Measurements from ENCODE around the gene CDH13.

CDH13 gene

DNA sequence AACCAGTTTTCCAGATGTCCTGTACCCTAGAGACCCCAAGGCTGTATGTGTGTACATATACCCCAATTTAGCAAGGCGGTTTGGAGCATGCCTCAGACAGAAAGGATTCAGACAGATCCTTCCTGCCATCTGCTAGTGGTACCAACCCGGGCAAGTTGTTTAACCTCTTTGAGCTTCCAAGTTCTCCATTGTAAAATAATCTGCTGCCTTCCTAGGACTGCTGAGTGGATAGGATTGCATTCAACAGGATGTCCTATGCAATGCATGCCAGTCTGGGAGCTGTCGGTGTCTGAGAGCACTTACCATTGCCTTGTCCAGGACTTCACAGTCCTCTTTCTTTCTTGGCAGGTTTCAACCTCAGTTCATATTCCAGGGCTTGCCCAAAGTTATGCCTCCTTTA is 1.9 kb downstream of the CDH13 start:
- peak; percentile 3; the same call in 1 of the 3 replicates for ATAC-seq
- TF ChIP-seq ZFP30 (CRISPR knock-in tag; IDR thresholded peaks at IDR 0.05) (no peak), TCF4 (CRISPR knock-in tag; IDR thresholded peaks at IDR 0.05; ENCODE audit: borderline replicate concordance) (no peak), OSR1 (CRISPR knock-in tag; IDR thresholded peaks at IDR 0.05) (no peak), ZNF565 (CRISPR knock-in tag; conservative IDR thresholded peaks at IDR 0.05; ENCODE audit: low read depth) (no peak), GLIS3 (CRISPR knock-in tag; IDR thresholded peaks at IDR 0.05) (no peak), PPARA (CRISPR knock-in tag; IDR thresholded peaks at IDR 0.05; ENCODE audit: borderline replicate concordance) (no peak)
- TF ChIP-seq, protein P1, sequence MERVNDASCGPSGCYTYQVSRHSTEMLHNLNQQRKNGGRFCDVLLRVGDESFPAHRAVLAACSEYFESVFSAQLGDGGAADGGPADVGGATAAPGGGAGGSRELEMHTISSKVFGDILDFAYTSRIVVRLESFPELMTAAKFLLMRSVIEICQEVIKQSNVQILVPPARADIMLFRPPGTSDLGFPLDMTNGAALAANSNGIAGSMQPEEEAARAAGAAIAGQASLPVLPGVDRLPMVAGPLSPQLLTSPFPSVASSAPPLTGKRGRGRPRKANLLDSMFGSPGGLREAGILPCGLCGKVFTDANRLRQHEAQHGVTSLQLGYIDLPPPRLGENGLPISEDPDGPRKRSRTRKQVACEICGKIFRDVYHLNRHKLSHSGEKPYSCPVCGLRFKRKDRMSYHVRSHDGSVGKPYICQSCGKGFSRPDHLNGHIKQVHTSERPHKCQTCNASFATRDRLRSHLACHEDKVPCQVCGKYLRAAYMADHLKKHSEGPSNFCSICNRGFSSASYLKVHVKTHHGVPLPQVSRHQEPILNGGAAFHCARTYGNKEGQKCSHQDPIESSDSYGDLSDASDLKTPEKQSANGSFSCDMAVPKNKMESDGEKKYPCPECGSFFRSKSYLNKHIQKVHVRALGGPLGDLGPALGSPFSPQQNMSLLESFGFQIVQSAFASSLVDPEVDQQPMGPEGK (CRISPR knock-in tag; IDR thresholded peaks at IDR 0.05; ENCODE audit: borderline replicate concordance) = no peak
- TF ChIP-seq, protein P2, sequence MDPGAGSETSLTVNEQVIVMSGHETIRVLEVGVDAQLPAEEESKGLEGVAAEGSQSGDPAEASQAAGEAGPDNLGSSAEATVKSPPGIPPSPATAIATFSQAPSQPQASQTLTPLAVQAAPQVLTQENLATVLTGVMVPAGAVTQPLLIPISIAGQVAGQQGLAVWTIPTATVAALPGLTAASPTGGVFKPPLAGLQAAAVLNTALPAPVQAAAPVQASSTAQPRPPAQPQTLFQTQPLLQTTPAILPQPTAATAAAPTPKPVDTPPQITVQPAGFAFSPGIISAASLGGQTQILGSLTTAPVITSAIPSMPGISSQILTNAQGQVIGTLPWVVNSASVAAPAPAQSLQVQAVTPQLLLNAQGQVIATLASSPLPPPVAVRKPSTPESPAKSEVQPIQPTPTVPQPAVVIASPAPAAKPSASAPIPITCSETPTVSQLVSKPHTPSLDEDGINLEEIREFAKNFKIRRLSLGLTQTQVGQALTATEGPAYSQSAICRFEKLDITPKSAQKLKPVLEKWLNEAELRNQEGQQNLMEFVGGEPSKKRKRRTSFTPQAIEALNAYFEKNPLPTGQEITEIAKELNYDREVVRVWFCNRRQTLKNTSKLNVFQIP (CRISPR knock-in tag; IDR thresholded peaks at IDR 0.05; ENCODE audit: borderline replicate concordance, low read depth) = no peak

DNA sequence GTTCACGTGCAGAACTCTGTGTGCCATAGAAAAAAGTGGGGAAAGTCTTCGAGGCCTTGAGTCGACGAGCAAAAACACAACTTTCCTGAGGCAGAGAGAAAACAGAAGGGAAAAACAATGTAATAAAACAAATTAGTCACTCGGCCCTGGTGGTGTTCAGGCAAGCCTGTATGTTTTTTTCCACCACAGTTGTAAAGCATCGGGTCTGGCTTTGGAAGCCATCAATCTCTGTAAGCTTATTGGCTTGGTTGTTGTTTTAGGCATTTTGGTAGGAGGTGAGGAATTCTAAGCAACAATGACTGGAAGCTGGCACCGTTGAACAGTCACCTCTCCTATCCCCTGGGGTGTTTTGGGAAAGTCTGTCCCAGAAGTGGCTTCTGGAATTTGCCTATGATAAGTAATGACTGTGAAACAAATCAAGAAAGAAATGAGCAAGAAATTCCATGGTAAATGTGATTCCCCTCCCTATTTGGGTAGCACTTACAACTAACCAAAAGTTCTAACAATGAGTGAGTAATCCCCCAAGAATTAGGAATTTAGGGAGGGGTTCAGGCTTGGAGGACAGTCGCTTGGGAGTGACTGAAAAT is 2.8 kb downstream of the CDH13 start:
- TF ChIP-seq RARB (CRISPR knock-in tag; IDR thresholded peaks at IDR 0.05) (no peak), TCF4 (CRISPR knock-in tag; IDR thresholded peaks at IDR 0.05; ENCODE audit: borderline replicate concordance) (no peak), ZNF70 (CRISPR knock-in tag; IDR thresholded peaks at IDR 0.05) (no peak), ESRRG (CRISPR knock-in tag; IDR thresholded peaks at IDR 0.05) (no peak), ZC3H10 (CRISPR knock-in tag; IDR thresholded peaks at IDR 0.05) (no peak), TOX (CRISPR knock-in tag; IDR thresholded peaks at IDR 0.05; ENCODE audit: borderline replicate concordance) (no peak)
- TF ChIP-seq, protein P1 (CRISPR knock-in tag; IDR thresholded peaks at IDR 0.05; ENCODE audit: borderline replicate concordance) = no peak
- TF ChIP-seq, protein P3, sequence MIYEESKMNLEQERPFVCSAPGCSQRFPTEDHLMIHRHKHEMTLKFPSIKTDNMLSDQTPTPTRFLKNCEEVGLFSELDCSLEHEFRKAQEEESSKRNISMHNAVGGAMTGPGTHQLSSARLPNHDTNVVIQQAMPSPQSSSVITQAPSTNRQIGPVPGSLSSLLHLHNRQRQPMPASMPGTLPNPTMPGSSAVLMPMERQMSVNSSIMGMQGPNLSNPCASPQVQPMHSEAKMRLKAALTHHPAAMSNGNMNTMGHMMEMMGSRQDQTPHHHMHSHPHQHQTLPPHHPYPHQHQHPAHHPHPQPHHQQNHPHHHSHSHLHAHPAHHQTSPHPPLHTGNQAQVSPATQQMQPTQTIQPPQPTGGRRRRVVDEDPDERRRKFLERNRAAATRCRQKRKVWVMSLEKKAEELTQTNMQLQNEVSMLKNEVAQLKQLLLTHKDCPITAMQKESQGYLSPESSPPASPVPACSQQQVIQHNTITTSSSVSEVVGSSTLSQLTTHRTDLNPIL (CRISPR knock-in tag; IDR thresholded peaks at IDR 0.05; ENCODE audit: low read depth) = no peak
- TF ChIP-seq, protein P4, sequence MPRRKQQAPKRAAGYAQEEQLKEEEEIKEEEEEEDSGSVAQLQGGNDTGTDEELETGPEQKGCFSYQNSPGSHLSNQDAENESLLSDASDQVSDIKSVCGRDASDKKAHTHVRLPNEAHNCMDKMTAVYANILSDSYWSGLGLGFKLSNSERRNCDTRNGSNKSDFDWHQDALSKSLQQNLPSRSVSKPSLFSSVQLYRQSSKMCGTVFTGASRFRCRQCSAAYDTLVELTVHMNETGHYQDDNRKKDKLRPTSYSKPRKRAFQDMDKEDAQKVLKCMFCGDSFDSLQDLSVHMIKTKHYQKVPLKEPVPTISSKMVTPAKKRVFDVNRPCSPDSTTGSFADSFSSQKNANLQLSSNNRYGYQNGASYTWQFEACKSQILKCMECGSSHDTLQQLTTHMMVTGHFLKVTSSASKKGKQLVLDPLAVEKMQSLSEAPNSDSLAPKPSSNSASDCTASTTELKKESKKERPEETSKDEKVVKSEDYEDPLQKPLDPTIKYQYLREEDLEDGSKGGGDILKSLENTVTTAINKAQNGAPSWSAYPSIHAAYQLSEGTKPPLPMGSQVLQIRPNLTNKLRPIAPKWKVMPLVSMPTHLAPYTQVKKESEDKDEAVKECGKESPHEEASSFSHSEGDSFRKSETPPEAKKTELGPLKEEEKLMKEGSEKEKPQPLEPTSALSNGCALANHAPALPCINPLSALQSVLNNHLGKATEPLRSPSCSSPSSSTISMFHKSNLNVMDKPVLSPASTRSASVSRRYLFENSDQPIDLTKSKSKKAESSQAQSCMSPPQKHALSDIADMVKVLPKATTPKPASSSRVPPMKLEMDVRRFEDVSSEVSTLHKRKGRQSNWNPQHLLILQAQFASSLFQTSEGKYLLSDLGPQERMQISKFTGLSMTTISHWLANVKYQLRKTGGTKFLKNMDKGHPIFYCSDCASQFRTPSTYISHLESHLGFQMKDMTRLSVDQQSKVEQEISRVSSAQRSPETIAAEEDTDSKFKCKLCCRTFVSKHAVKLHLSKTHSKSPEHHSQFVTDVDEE (CRISPR knock-in tag; IDR thresholded peaks at IDR 0.05) = no peak
- no peak; the same call in 2 of the 3 replicates for ATAC-seq

DNA sequence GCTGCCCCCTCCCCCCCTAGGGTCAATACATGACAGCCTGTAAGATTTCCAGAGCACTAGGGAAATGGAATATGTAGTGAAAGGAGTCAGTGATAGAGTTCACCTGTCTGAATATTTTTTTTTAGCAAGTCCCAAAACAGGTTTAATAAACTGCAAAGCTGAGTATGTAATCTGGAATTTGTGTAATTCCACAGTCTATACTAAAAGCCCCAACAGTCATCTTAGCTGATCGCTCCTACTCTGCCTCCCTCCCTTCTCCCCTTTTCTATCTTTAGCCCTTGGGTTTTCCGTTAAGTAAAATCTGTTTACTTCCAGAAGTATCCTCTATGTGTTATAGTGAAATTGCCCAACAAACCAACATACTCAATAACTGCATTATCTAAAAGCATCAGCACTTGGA is 3.5 kb downstream of the CDH13 start:
- TF ChIP-seq TCF4 (CRISPR knock-in tag; IDR thresholded peaks at IDR 0.05; ENCODE audit: borderline replicate concordance) (no peak), ZNF565 (CRISPR knock-in tag; conservative IDR thresholded peaks at IDR 0.05; ENCODE audit: low read depth) (no peak), ARNTL (CRISPR knock-in tag; IDR thresholded peaks at IDR 0.05; ENCODE audit: borderline replicate concordance, low read depth) (no peak), ZFP30 (CRISPR knock-in tag; IDR thresholded peaks at IDR 0.05) (no peak), OSR1 (CRISPR knock-in tag; IDR thresholded peaks at IDR 0.05) (no peak), TOX (CRISPR knock-in tag; IDR thresholded peaks at IDR 0.05; ENCODE audit: borderline replicate concordance) (no peak), RARB (CRISPR knock-in tag; IDR thresholded peaks at IDR 0.05) (no peak)
- TF ChIP-seq, protein P4 (CRISPR knock-in tag; IDR thresholded peaks at IDR 0.05) = no peak

More for the DNA sequence above, 3.5 kb downstream of the CDH13 start:
- ATAC-seq = peak; percentile 9; the same call in 1 of the 3 replicates

Data from SK-N-SH treated with all-trans-retinoic acid at 6 μM for 48 hours (cell line).